Measurements from ENCODE around the gene LANCL2. TPM values are rescaled to one million over a fixed set of nuclear protein-coding genes. Genes with fewer than 3 reads are reported as not detected.
A peak's percentile ranks its signal among the peaks of the same experiment; 100 is the strongest.
"Not testable (repeated sequence)": the region's sequence is repeated elsewhere in the genome, so short reads cannot be mapped to it uniquely, and the experiment has no call there.

The LANCL2 gene
- polyA plus RNA-seq, 1 donor from 2014 or later = 6.7 TPM

DNA sequence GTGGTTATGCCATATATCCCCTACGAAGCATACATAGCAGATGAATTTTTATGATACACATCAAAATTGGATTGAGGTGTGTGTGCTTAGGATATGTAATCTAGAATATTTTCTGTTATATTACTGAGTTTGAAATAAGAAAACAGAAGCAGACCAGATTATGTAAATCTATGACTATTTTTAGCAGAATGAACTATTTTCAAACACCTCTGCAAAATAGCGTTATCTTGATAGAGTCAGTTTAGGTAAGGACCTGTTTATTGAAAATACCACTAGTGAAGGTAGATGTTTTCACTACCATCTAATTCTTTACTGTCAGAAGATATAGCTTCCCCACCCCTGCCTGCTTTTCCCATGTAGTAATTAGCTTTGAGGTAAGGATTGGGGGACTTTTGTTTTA is 9.1 kb downstream of the LANCL2 start:
- no peaks in the 10 kb centered on the region for H3K9me3 Mint-ChIP-seq
- H3K27ac Mint-ChIP-seq = no peak overlapping the region
- no peaks in the 10 kb centered on the region for H3K36me3 Mint-ChIP-seq
- peaks cover 5 to 14% (median 7%) of the 10 kb centered on the region in 3 donors for H3K4me1 Mint-ChIP-seq
- no peaks in the 10 kb centered on the region for H3K27me3 Mint-ChIP-seq
- peak overlapping the region in 2 of 4 donors; percentile 43 to 65 for H3K4me3 Mint-ChIP-seq

DNA sequence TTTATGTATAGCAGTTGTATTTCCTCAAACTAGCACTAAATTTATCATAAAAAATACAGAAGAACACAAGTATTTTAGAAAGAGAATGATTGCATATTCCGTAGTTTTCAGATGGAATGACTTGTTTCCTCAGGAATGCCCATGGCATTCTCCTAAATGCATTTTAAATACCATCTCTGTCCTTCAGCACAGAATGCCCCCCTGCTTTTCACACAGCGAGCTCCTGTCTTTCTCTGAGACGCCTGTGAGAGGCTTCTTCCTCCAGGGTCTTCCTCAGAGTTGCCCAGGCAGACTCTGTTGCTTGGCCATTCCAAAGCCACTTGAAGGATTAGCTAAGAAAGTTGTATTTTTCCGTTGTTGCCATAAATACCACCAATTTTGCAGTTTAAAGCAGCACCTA is 10.1 kb downstream of the LANCL2 start:
- H3K4me3 Mint-ChIP-seq = peak overlapping the region in 1 of 4 donors; percentile 65
- H3K4me1 Mint-ChIP-seq = peaks cover 5 to 14% (median 7%) of the 10 kb centered on the region in 3 donors
- no peaks in the 10 kb centered on the region for H3K9me3 Mint-ChIP-seq
- H3K27me3 Mint-ChIP-seq = no peaks in the 10 kb centered on the region
- no peaks in the 10 kb centered on the region for H3K36me3 Mint-ChIP-seq
- no peak overlapping the region for H3K27ac Mint-ChIP-seq

DNA sequence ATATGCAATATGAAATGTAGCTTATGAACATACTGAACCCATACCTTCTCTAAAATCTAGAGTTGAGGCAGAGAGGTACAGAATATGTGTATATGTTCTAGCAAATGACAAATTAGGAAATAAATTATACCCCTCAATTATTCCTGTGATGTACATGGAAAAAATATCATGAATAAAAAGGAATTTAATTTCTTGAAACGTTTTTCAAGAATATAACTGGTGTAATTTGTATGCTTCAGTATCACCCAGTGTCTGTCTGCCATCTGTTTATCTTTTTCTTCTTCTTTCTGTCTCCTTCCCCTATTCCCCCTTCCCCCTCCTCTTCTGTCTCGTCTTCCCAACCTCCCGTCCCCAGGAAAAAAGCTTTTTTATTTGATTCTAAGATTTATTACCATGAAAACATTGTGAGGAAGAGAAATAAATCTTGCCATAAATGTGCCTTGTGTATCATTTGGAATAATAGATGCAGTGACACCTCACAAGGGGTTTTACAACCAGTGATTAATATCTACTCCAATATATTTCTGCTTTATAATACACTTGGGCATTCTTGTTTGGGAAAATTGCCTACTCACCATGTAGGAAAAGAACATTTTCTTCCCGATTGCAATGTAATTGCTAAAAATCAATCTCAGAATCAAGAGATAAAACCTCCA is 12.2 kb downstream of the LANCL2 start:
- no peak overlapping the region for H3K27ac Mint-ChIP-seq
- H3K36me3 Mint-ChIP-seq = peaks cover 2% of the 10 kb centered on the region
- peaks cover 5 to 13% (median 7%) of the 10 kb centered on the region in 3 donors for H3K4me1 Mint-ChIP-seq
- H3K27me3 Mint-ChIP-seq = no peaks in the 10 kb centered on the region
- peaks cover 0 to 1% (median 0%) of the 10 kb centered on the region in 3 donors for H3K9me3 Mint-ChIP-seq
- no peak overlapping the region for H3K4me3 Mint-ChIP-seq

DNA sequence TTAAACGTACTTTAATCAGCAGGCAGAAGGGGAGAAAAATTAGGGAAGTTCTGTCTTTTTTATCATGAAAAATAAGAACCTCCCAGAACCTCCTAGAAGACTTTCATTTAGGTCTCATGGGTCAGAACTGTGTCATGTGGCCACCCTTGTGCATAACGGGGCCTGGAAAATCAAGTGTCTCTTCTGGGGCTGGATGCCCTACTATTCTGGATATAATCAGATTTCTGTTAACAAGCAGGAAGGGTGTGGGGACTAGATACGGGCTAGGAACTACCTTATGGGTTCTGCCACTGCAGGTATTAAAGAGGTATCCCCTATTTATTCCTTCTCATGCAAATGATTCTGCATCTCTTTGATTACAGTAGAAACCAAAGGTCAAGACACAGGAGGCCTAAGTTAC is 14.1 kb downstream of the LANCL2 start:
- Mint-ChIP-seq H3K27me3 (no peaks in the 10 kb centered on the region), H3K27ac (peak overlapping the region in 1 of 3 donors; percentile 6), H3K4me3 (no peak overlapping the region), H3K4me1 (peaks cover under 1 to 7% (median under 1%) of the 10 kb centered on the region in 3 donors), H3K9me3 (peaks cover 0 to 4% (median 3%) of the 10 kb centered on the region in 3 donors), H3K36me3 (peaks cover 2% of the 10 kb centered on the region)

DNA sequence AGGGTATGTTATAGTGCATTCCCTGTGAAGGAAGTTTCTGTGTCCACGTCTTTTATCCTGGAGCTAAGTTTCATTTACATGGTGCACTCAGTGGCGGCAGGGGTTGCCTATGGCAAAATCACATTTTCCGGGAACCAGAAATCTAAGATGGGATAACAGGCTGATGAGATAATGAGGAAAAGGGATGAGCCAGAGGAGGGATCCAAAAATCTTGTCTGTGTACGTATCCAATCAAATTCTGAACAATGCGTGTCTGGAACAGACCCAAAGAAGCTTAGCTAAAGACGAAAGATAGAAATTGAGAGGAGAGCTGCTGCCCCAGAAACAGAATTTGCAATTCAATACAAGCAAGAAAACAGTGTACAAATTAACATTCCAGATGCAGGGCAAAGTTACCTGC is 16.1 kb downstream of the LANCL2 start:
- peaks cover 0 to 2% (median 0%) of the 10 kb centered on the region in 3 donors for H3K4me1 Mint-ChIP-seq
- H3K9me3 Mint-ChIP-seq = peaks cover 0 to 17% (median 12%) of the 10 kb centered on the region in 3 donors
- no peaks in the 10 kb centered on the region for H3K27me3 Mint-ChIP-seq
- no peak overlapping the region for H3K4me3 Mint-ChIP-seq
- no peak overlapping the region for H3K27ac Mint-ChIP-seq
- H3K36me3 Mint-ChIP-seq = peaks cover 6% of the 10 kb centered on the region

DNA sequence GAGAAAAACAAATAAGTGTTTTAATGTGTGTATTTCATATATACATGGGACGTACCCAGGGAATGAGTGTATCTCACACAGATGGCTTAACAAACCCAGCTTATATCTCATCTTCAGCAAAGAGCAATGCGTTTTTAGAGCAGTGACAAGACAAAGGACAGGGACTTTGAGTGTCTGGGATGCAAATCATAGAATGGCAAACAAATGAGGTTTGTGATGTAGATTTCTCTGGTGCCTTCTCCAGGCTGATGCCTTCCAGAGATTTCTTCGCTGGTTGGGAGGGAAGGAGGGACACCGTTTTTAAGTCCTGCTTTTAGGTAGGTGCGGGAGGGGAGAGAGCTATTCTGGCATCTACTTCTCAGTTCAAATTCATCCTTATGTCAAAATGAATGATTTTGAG is 16.6 kb downstream of the LANCL2 start:
- Mint-ChIP-seq H3K27ac (no peak overlapping the region), H3K4me3 (no peak overlapping the region)

DNA sequence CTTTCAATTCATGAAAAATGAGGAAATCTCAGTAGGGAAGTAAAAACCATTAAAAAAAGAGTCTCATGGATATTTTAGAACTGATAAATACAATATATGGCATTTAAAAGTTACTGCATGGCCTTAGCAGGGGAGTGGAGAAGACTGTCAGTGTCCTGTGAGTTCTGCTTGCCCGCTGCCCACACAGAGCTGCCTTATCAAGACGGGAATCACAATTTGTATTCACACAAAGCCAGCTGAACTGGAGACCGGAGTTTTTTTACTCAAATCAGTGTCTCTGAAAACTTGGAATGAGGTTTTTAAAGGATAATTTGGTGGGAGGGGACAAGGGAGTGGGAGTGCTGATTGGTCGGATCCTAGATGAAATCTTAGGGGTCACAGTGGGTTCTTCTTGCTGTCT is 17.1 kb downstream of the LANCL2 start:
- peaks cover 0 to 2% (median 0%) of the 10 kb centered on the region in 3 donors for H3K4me1 Mint-ChIP-seq
- H3K9me3 Mint-ChIP-seq = peaks cover 2 to 27% (median 20%) of the 10 kb centered on the region in 3 donors
- H3K27ac Mint-ChIP-seq = no peak overlapping the region
- no peaks in the 10 kb centered on the region for H3K27me3 Mint-ChIP-seq
- H3K36me3 Mint-ChIP-seq = peaks cover 11% of the 10 kb centered on the region
- H3K4me3 Mint-ChIP-seq = no peak overlapping the region

More for the DNA sequence above, 16.6 kb downstream of the LANCL2 start:
- H3K27me3 Mint-ChIP-seq = no peaks in the 10 kb centered on the region
- H3K36me3 Mint-ChIP-seq = peaks cover 8% of the 10 kb centered on the region
- peaks cover 0 to 2% (median 0%) of the 10 kb centered on the region in 3 donors for H3K4me1 Mint-ChIP-seq
- H3K9me3 Mint-ChIP-seq = peaks cover 2 to 22% (median 15%) of the 10 kb centered on the region in 3 donors

DNA sequence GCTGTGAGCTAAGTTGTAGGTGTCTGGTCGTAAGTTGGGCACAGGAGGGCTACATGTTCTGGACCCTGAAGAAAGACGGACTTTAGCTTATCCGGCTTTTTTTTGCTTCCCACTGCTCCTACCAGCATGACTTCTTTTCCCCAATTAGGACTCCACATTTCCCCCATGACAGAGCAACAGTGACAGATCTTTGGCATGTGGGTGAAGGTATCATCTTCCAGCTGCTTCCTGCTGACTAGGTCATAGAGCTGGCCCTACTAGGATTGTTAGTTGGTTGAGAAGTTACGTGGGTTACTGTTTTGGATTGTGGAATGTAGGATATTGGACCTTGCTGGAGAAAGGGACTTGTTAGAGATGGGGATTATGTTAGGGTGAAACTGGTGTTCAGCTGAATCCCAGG is 21.4 kb downstream of the LANCL2 start:
- H3K36me3 Mint-ChIP-seq = peaks cover 12% of the 10 kb centered on the region
- peaks cover 4 to 31% (median 19%) of the 10 kb centered on the region in 3 donors for H3K9me3 Mint-ChIP-seq
- H3K4me1 Mint-ChIP-seq = peaks cover 0 to 1% (median 0%) of the 10 kb centered on the region in 3 donors
- H3K27ac Mint-ChIP-seq = no peak overlapping the region
- no peak overlapping the region for H3K4me3 Mint-ChIP-seq
- H3K27me3 Mint-ChIP-seq = no peaks in the 10 kb centered on the region

DNA sequence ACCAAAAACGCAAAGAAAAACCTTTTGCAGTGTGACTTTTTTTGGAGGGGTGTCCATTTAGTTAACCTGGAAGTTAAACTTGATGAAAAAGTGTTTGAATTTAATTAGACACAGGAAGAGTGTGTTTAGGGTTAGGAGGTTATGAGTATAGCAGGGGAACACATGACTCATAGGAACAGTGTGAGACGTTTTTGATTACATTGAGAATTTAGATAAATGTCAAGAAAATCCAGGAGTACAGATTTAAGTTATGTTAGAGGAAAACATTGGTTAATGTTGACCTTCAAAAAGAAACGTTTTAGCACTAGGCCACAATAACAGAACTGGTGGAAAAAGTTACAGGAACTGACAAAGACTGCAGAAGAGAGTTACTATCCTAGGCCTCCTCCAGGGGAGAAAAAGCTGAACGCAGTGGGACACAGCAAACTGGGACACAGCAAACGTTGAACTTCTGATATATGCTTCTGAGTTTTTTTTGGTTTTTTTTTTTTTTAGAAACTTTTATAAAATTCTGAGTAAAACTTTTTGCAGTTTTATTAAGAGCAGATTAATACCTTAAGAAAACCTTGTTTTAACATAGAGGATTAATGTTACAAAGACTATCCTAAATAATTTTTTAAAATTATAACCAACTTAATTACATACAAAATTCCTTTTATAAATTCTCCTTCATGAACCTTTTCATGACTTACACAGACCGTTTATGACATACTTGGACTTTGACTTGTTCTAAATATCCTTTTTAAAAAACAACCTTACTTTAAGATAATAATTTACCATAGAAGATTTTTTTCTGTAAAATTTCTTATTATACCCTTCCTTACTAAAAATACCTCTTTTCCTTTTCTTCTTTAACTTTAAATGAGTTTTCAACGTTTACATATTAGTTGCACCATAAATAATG is 22.2 kb downstream of the LANCL2 start:
- H3K27ac Mint-ChIP-seq = no peak overlapping the region
- H3K9me3 Mint-ChIP-seq = peaks cover 4 to 31% (median 19%) of the 10 kb centered on the region in 3 donors

DNA sequence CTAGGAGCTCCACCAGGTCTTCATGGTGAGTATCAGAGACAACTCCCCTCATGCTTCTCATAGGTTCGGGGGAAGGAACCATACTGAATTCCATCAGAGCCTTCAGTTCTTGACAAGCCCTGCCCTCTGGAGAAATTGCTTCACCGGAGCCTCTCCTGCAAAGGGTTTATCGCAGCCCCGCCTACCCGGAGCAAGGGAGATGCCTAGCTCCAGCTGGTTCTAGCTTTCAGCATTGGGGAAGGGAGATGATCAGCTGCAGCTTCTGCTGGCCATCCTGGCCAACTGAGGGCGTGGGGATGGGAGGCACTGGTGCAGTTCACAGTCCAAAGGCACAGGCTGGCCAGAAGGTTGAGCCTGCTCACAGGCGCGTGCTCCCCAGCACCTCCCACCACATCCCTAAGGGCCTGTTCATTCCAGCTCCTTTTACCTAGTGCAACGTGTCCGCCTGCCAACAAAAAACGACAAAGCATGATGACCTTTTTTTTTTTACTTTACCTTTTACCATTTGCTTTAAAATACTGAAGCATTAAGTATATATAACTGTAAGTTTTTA is 31.2 kb downstream of the LANCL2 start:
- no peaks in the 10 kb centered on the region for H3K9me3 Mint-ChIP-seq
- H3K4me3 Mint-ChIP-seq = no peak overlapping the region
- no peaks in the 10 kb centered on the region for H3K27me3 Mint-ChIP-seq
- H3K27ac Mint-ChIP-seq = no peak overlapping the region
- H3K36me3 Mint-ChIP-seq = peaks cover 7% of the 10 kb centered on the region
- H3K4me1 Mint-ChIP-seq = peaks cover 0 to 1% (median 0%) of the 10 kb centered on the region in 3 donors

More for the DNA sequence above, 22.2 kb downstream of the LANCL2 start:
- peaks cover 14% of the 10 kb centered on the region for H3K36me3 Mint-ChIP-seq
- H3K4me3 Mint-ChIP-seq = no peak overlapping the region
- H3K27me3 Mint-ChIP-seq = no peaks in the 10 kb centered on the region
- peaks cover 0 to 1% (median 0%) of the 10 kb centered on the region in 3 donors for H3K4me1 Mint-ChIP-seq

DNA sequence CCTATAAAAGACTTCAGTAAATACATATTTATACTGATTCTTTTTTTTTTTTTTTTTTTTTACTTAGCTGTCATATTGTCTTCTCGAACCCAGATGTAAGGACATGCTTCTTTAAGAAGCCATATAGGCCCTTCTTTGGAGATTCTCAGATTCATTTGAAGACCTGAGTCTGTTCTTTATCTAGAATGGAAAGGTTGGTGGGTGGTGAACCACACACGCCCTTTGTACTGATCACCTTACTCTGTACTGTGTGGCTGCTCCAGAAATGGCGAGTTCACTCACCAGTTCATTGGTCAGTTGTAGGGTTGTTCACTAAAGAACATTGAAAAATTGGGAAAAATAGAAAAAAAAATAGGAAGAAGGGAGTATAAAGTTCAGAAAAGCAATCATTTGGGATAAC is 32.5 kb downstream of the LANCL2 start:
- no peak overlapping the region for H3K4me3 Mint-ChIP-seq
- H3K36me3 Mint-ChIP-seq = peaks cover 5% of the 10 kb centered on the region
- no peaks in the 10 kb centered on the region for H3K27me3 Mint-ChIP-seq
- peaks cover 0 to 1% (median 0%) of the 10 kb centered on the region in 3 donors for H3K4me1 Mint-ChIP-seq
- no peak overlapping the region for H3K27ac Mint-ChIP-seq
- H3K9me3 Mint-ChIP-seq = no peaks in the 10 kb centered on the region

DNA sequence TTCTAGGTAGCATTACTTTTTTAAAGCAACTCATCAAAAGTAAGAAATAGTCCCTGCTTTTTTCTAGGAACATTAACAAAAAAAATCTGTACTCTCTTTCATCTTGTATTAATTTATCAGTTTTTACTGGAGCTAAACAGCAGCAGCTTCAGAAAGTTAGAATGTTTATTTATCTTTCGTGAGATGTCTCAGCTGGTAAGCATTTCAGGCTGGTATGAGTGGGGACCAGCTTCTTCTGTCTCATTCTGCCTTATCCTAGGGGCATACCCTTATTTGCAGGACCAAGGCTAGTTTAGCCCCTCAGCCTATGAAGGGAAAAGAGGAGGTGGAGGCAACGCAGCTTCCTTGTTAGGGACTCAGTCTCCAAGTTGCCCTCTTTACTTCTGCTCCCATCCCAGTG is 35.1 kb downstream of the LANCL2 start:
- Mint-ChIP-seq H3K4me3 (no peak overlapping the region), H3K9me3 (no peaks in the 10 kb centered on the region), H3K27ac (no peak overlapping the region), H3K4me1 (peaks cover 0 to 1% (median 0%) of the 10 kb centered on the region in 3 donors), H3K27me3 (no peaks in the 10 kb centered on the region), H3K36me3 (peaks cover 7% of the 10 kb centered on the region)

DNA sequence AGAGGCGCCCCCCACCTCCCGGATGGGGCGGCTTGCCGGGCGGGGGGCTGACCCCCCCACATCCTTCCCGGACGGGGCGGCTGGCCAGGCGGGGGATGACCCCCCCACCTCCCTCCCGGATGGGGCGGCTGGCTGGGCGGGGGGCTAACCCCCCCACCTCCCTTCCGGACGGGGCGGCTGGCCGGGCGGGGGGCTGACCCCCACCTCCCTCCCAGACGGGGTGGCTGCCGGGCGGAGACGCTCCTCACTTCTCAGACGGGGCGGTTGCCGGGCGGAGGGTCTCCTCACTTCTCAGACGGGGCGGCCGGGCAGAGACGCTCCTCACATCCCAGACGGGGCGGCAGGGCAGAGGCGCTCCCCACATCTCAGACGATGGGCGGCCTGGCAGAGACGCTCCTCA is 37.4 kb downstream of the LANCL2 start:
- not testable (repeated sequence) for H3K27me3 Mint-ChIP-seq, H3K4me3 Mint-ChIP-seq, H3K9me3 Mint-ChIP-seq, H3K4me1 Mint-ChIP-seq, H3K27ac Mint-ChIP-seq
- H3K36me3 Mint-ChIP-seq = peaks cover 14% of the 10 kb centered on the region

DNA sequence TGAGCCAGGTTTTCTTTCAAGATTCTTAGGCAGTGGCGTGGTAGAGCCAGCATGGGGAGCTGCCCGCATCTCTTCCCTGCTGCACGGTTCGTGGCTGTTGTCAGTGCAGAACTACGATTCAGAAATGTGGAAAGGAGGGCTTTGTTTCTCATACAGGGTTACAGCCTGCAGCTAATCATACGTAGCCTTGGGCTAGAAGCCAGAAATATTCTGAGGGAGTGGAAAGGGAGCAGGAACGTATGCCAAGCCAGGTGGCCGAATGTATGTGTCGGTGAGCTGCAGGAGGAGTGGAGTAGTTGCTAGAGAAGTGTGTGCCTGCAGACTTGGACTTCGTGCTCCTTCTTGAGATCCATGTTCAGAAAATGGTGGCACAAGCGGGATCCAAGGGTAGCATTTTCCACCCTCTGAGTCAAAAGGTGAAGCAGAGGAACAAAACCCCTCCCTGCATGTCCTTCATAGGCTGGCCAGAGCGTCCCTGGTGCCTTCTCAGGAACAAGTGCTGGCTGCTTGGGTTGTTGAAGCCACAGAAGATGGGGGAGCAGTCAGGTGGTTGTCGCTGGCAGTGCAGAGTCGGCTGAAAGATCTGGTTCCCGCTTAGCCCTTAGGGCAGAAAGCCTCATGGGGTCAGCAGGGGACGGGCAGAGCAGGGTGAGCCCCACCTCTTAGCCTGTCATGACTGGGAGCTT is 40.9 kb downstream of the LANCL2 start:
- peak overlapping the region in 1 of 3 donors; percentile 10 for H3K27ac Mint-ChIP-seq
- H3K4me1 Mint-ChIP-seq = peaks cover 4 to 6% (median 4%) of the 10 kb centered on the region in 3 donors
- peaks cover 13% of the 10 kb centered on the region for H3K36me3 Mint-ChIP-seq
- H3K9me3 Mint-ChIP-seq = no peaks in the 10 kb centered on the region
- H3K4me3 Mint-ChIP-seq = no peak overlapping the region
- no peaks in the 10 kb centered on the region for H3K27me3 Mint-ChIP-seq

All from IgD-negative memory B cell (primary cell).